Omental fat pad (tissue), 4 donors: Measurements from ENCODE around the gene TRAPPC2L. TPM values are rescaled to one million over a fixed set of nuclear protein-coding genes. Genes with fewer than 3 reads are reported as not detected.

Experiments used
- ATAC-seq: fragments of 150-250 bp; one replicate; pipeline ENCODE4 v1.9.1; 2016; ENCODE audit warnings: mild to moderate bottlenecking, moderate library complexity; ENCODE audit not compliant: low FRiP score
- DNase-seq: peaks from one replicate; pipeline ENCODE4 v3.0.0-alpha.2; 2019; ENCODE audit warnings: low spot score
- total RNA-seq, 4 donors: library from RNA; depleted of rRNA; stranded (reverse); fragments of >200 nt; gene quantifications; one replicate each; pipeline ENCODE4 v1.1.0, GENCODE V29; 2016
- TF ChIP-seq, protein P1 (sequence below), 3 donors: fragments of 450-650 bp; IDR thresholded peaks; one replicate each; pipeline ENCODE4 v1.5.1; 2016 to 2017; ENCODE audit warnings: antibody characterized with exemption in 3 of 3, mild to moderate bottlenecking in 3 of 3, moderate library complexity in 2 of 3

Gene TRAPPC2L
- total RNA-seq, 4 donors from 2014 or later = 25.3 to 49.4 (median 39.7) TPM

DNA sequence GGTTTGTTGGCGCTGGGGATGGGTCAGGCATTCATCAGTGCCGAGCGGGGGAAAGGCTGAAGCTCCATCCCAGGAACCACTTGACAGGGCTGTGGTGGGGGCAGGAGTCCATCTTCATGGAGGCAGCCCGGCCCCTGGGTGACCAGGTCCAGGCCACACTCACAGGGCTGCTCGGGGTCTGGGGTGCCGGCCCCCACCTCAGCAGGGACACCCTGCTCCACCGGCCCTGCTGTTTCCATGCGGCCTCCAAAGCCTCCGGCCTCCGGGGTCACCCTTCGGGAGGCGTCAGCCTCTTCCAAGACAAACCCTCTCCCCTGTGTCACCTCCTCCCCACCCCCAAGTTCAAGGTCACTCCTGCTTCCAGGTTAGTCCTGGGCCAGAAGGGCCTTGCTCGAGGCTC is 22.3 kb upstream of the TRAPPC2L start:
- TF ChIP-seq, protein P1, sequence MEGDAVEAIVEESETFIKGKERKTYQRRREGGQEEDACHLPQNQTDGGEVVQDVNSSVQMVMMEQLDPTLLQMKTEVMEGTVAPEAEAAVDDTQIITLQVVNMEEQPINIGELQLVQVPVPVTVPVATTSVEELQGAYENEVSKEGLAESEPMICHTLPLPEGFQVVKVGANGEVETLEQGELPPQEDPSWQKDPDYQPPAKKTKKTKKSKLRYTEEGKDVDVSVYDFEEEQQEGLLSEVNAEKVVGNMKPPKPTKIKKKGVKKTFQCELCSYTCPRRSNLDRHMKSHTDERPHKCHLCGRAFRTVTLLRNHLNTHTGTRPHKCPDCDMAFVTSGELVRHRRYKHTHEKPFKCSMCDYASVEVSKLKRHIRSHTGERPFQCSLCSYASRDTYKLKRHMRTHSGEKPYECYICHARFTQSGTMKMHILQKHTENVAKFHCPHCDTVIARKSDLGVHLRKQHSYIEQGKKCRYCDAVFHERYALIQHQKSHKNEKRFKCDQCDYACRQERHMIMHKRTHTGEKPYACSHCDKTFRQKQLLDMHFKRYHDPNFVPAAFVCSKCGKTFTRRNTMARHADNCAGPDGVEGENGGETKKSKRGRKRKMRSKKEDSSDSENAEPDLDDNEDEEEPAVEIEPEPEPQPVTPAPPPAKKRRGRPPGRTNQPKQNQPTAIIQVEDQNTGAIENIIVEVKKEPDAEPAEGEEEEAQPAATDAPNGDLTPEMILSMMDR (IDR thresholded peaks at IDR 0.05) = no peak
- ATAC-seq (no peak), DNase-seq (no peak)

DNA sequence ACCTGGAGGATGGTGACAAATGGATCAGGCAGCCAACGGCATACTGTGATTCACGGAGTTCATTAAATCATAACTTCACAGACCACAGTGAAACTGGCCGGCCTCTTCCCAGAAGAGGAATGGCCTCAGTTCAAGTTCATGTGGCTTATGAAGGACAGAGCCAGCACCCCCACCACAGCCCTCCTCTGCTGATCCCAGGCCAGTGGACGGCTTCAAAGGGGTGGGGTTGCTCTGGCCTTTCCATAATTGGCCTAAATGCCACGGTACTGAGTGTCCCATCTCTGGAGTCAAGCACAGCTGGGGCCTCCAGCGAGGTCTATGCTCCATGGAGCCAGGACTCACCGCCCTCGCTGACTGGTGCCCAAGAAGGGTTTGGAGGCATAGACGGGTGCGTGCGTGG is 21.5 kb upstream of the TRAPPC2L start:
- DNase-seq = no peak

DNA sequence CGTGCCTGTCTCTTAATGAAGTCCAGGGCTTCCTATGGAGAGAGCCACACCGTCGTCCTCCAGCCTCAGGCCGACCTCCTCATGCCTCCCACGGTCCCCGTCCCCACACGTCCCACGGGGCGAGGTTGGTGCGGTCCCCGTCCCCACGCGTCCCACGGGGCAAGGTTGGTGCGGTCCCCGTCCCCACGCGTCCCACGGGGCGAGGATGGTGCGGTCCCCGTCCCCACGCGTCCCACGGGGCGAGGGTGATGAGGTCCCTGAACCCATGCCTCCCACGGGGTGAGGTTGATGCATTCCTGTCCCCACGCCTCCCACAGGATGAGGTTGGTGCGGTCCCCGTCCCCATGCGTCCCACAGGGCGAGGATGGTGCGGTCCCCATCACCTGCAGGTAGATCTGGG is 21.1 kb upstream of the TRAPPC2L start:
- TF ChIP-seq, protein P1 (IDR thresholded peaks at IDR 0.05) = no peak
- DNase-seq (no peak), ATAC-seq (no peak)

More for the DNA sequence above, 21.5 kb upstream of the TRAPPC2L start:
- TF ChIP-seq, protein P1 (IDR thresholded peaks at IDR 0.05) = no peak
- no peak for ATAC-seq

DNA sequence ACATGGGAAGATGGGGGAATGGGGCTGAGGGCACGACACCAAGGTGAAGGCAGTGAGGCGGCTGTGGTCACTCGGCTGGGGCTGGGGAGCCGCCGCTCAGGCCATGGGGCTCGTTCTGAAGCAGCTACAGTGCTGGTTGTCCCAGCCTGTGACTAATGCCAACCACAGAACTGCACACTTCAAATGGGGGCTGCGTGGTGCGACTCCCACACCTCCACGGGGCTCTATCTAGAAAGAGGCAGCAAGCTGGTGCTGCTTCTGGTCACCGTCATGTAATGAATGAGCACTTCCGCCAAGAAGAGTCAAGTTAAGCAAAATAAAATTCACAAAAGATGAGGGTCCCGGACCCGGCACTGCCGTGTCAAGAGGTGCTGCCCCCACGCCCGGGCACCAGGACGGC is 20.1 kb upstream of the TRAPPC2L start:
- TF ChIP-seq, protein P1 (IDR thresholded peaks at IDR 0.05) = no peak
- ATAC-seq (no peak), DNase-seq (no peak)

DNA sequence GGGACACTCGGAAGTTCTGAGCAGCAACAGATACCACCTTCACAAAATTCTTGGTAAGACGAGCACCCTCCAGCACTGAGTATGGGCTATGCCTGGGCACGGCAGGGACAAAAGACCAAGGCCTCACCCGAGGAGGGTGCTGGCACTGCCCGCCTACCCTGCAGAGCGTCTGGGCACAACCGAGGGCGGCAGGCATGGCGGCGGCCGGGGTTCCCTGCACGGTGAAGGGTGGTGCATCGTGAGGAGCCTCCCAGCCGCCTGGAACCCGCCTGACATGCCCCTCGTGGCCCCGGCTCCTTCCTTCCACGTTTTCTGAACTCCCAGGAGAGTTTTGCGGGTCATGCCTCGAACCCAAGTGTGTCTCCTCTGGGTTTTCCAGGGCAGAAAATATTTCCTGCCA is 19.1 kb upstream of the TRAPPC2L start:
- DNase-seq (no peak), ATAC-seq (no peak)
- TF ChIP-seq, protein P1 (IDR thresholded peaks at IDR 0.05) = no peak

DNA sequence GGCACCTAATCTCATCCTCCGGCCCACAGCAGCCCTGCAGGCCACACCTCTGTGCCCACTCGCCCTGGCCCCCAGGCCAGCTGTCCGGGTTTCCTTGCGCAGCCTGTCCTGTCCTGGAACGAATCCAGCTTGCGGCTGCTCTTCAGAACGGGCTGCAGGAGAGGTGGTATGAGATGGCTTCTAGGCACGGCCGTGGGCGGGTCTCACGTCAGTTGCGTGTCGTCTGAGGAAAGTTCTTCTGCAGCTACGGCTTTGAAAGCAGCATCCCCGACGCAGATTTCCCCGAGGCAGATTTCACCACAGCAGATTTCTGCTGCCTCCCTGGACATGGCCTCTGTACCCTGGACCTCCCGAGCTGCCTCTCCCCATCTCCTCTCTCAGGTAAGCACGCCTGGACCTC is 18.4 kb upstream of the TRAPPC2L start:
- no peak for ATAC-seq
- no peak for DNase-seq
- TF ChIP-seq, protein P1 (IDR thresholded peaks at IDR 0.05) = no peak

DNA sequence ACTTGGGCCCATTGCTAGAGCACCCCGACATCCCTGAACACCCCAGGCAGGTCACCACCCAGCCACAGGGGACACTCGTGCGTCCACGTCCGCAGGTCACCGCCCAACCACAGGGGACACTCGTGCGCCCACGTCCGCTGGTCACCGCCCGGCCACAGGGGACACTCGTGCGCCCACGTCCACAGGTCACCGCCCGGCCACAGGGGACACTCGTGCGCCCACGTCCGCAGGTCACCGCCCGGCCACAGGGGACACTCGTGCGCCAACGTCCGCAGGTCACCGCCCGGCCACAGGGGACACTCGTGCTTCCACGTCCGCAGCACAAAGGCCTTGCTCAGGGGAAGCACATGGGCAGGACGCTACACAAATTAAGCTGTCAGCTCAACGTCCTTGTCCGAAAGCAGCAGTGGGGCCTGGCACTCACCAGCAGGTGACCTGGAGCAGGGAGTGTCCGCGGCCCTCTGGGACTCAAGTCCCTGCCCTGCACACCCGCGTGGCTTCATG is 17.8 kb upstream of the TRAPPC2L start:
- TF ChIP-seq, protein P1 (IDR thresholded peaks at IDR 0.05) = no peak
- ATAC-seq = no peak
- no peak for DNase-seq
